D721Med (cell line): ENCODE measurements around the gene RING1.
"Not testable (repeated sequence)": the region's sequence is repeated elsewhere in the genome, so short reads cannot be mapped to it uniquely, and the experiment has no call there.

Experiments
- DNase-seq: peaks from one replicate; pipeline ENCODE4 v3.0.0; 2011; ENCODE audit warnings: low spot score; ENCODE audit not compliant: insufficient read length
- FAIRE-seq: peaks from 2 replicates; lab custom pipeline; 2011; peaks lifted over from hg19 to GRCh38; lab: Jason Lieb, UNC
- TF ChIP-seq, protein P1 (sequence below): IDR thresholded peaks from 2 replicates; pipeline ENCODE4 v1.5.1; 2012; ENCODE audit warnings: mild to moderate bottlenecking, control low read depth; ENCODE audit not compliant: insufficient read depth; ENCODE audit errors: missing control alignments

Gene RING1

DNA sequence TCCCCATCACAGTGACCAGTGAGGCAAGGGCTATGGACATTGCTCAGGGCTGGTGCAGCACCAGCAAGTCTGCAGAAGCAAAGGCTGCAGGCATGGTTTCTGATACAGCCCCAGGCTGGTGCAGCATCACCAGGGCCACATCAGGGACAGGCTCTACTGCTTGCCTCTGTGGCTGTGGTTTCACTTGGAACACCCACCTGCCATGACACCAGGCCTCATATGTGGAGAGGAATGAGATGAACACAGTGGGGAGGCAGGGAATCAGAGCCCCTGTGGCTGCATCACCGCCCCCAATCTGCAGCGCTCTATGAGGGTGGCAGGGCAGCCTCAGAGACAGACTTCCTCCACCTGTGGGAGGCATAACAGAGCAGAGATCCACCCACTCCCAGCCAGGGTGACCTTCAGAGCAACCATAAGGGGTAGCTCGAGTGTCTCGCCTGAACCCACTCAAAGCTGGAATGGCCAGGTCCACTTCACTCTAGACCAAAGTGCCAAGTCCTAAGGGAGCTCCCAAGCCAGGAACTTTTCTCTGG lies 7.9 kb downstream of the RING1 start:
- DNase-seq, result no peak
- no peak for FAIRE-seq
- TF ChIP-seq, protein P1, sequence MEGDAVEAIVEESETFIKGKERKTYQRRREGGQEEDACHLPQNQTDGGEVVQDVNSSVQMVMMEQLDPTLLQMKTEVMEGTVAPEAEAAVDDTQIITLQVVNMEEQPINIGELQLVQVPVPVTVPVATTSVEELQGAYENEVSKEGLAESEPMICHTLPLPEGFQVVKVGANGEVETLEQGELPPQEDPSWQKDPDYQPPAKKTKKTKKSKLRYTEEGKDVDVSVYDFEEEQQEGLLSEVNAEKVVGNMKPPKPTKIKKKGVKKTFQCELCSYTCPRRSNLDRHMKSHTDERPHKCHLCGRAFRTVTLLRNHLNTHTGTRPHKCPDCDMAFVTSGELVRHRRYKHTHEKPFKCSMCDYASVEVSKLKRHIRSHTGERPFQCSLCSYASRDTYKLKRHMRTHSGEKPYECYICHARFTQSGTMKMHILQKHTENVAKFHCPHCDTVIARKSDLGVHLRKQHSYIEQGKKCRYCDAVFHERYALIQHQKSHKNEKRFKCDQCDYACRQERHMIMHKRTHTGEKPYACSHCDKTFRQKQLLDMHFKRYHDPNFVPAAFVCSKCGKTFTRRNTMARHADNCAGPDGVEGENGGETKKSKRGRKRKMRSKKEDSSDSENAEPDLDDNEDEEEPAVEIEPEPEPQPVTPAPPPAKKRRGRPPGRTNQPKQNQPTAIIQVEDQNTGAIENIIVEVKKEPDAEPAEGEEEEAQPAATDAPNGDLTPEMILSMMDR, result no peak

DNA sequence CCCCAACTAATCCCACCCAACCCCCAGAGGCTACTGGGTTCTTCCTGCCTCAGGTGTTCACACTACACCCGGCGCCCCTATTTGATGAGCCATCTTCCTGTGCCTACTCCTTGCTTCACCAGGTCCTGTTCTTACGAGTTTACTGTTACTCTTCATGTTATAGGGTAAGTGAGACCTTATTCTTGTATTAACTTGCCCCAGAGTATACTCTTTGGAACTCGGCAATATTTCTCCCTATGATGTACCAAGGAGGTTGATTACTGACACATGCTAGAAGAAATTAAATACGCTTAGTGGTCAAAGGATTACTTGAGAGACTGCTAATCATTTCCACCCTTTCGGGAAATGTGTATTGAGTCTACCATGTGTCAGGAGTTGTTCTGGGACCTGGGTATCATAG lies 8.9 kb downstream of the RING1 start:
- DNase-seq (no peak), FAIRE-seq (no peak)
- TF ChIP-seq, protein P1, result no peak

DNA sequence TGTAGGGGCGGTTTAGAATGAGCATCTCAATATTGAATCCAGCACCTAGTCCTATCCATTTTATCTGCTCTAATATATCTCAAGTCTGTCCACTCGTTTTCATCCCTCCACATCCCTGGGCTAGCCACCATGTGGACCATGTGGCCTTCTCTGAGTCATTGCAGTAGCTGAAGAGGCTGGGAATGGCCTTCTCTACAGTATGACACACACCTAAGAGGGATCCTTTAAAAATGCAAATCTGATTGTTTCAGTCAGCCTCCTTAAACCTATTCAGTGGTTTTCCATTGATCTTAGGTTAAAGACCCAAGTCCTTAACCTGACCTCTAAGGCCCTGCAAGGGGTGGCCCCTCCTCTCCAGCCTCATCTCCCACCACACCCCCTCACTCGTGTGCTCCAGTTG lies 9.4 kb downstream of the RING1 start:
- FAIRE-seq (no peak), DNase-seq (no peak)
- TF ChIP-seq, protein P1, result no peak

DNA sequence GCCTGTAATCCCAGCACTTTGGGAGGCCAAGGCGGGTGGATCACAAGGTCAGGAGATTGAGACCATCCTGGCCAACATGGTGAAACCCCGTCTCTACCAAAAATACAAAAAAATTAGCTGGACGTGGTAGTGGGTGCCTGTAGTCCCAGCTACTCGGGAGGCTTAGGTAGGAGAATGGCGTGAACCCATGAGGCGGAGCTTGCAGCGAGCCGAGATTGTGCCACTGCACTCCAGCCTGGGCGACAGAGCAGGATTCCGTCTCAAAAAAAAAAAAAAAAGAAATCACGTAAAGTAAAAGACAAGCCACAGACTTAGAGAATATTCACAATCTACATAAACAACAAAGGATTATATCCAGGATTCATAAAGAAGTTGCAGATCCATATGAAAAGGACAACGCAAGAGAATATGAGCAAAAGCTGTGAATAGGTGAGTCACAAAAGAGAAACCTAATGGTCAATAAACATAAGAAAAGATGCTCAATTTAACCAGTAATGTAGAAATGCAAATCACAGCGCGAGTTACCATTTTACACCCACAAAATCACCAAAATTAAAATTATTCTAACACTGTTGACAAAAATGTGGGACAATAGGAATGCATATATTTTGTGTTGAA lies 18.3 kb downstream of the RING1 start:
- not testable (repeated sequence) for DNase-seq, FAIRE-seq

DNA sequence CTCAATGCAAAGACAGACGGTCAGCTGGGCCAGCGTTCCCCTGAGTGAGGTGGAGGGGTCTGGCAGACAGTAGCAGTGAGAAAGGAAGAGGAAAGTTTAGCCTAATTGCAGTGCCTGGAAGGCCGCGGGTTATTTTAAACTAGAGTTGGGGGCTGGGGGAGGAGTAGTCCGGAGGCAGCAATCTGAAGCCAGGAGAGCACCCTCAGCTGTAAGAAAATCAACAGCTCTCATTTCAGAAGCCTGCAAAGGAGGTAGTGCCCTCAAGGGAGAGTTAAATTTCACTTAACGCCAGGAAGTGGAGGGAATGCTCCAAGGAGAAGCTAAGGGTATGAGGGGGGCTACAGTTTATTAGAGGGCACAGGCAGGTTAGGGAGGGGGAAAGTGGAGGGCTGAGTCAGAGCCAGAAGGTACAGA lies 26.9 kb downstream of the RING1 start:
- TF ChIP-seq, protein P1, result no peak
- no peak for FAIRE-seq
- no peak for DNase-seq

DNA sequence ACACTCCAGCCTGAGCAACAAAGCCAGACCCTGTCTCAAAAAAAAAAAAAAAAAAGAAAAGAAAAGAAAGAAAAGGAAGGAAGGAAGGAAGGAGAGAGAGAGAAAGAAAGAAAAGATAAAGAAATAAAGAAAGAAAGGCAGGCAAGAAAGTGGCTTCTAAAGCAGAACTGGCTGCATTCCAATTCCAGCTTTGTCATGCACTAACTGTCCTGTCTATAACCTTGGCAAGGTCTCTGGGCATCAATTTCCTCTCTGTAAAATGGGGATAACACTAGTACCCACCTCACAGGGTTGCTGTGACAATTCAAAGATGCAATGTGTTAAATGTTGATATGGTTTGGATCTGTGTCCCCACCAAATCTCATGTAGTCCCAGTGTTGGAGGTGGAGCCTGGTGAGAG lies 28.0 kb downstream of the RING1 start:
- DNase-seq, result no peak
- TF ChIP-seq, protein P1, result no peak
- FAIRE-seq, result no peak

DNA sequence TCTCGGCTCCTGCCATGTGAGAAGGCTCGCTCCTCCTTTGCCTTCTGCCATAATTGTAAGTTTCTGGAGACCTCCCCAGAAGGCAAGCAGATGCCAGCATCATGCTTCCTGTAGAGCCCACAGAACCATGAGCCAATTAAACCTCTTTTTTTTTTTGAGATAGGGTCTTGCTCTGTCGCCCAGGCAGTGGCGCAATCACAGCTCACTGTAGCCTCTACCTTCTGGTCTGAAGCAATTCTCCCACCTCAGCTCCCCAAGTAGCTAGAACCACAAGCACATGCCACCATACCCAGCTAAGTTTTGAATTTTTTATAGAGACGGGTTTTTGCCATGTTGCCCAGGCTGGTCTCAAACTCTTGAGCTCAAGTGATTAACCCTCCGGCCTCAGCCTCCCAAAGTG lies 28.6 kb downstream of the RING1 start:
- FAIRE-seq (no peak), DNase-seq (no peak)
- TF ChIP-seq, protein P1, result no peak

DNA sequence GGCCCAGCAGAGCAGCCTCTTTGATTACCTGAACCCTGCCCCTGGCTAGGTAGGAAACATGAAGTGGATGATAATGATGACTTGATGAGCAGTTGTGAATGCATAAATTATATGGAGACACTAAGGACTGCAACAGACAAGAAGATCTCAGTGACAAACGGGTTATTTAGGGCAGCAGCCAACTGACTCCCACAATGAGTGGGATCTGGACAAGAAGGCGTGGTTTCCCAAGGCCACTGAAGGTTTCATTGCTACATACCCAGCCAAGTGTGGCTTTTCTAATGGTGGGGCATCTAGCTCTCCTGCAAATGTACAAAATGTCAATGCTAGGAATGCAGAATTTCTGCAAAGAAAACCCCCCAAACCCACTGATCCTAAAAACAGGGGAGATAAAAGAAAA lies 29.4 kb downstream of the RING1 start:
- TF ChIP-seq, protein P1, result no peak
- DNase-seq, result no peak
- FAIRE-seq, result no peak
